DLD1 (cell line): ENCODE measurements around the gene CEBPE.

ENCODE experiments used
- in situ Hi-C: cut with HindIII; loops from 2 replicates; pipeline ENCODE4 v1.10.0; 2017; ENCODE audit warnings: low sequenced_read_pairs

Gene CEBPE

DNA sequence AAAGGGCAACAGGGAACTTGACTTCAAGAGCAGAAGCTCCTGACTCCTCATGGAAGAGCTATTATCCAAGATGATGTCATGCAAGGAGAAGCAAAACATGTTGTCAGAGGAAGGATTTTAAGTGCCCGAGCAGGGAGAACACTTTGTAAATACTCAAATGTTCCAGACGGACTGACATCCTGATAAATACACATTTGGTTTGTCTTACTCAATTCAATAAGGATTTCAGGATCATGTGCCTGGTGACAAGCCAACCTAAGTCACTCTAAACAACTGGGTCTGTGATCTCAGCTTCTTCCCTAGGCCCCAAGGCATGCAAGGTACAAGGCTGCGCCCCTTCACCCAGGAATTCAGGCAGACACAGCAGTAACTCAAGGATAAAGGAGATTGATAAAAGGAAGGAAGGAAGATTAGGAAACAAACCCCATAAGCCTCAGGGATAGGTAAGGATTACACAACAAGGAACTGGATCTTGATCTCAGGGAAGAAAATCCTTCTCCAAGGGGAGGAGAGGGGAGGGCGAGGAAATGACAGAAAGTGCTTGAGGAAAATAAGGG, 26.8 kb upstream of the CEBPE start:
- in situ Hi-C loops = no loop called here

DNA sequence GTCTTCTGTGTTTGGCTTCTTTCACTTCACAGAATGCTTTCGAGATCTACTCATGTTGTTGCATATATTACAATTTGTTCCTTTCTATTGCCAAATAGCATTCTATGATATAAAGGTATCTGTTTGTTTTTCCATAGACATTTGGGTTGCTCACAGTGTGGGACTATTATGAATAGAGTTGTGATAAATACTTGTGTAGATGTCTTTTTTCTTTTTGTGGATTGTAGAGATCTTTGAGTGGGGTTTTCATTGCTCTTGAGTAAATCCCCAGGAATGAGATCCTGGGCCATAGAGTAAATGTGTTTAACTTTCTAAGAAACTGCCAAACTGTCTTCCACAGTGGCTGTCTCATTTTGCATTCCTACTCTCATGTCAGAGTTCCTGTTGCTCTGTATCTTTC, 24.9 kb upstream of the CEBPE start:
- in situ Hi-C loops = no loop called here

DNA sequence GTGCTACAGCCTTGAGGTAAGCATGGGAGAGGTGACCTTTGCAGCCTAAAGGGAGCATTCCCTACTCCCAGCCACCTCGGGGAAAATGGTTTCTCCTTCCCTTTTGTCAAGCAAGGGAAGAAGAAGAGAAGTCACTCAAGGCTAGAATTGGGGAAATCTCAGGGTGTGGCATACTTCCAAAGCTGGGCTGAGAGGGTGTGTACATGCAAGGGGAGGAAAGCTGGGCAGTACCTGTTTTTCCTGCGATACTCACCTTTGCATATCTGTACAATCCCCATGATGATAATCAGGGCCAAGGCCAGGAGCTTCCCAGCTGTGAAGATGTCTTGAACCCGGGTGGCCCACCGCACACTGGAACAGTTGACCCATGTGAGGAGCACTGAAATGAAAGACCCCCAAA, 23.8 kb upstream of the CEBPE start:
- in situ Hi-C loops = no loop called here

DNA sequence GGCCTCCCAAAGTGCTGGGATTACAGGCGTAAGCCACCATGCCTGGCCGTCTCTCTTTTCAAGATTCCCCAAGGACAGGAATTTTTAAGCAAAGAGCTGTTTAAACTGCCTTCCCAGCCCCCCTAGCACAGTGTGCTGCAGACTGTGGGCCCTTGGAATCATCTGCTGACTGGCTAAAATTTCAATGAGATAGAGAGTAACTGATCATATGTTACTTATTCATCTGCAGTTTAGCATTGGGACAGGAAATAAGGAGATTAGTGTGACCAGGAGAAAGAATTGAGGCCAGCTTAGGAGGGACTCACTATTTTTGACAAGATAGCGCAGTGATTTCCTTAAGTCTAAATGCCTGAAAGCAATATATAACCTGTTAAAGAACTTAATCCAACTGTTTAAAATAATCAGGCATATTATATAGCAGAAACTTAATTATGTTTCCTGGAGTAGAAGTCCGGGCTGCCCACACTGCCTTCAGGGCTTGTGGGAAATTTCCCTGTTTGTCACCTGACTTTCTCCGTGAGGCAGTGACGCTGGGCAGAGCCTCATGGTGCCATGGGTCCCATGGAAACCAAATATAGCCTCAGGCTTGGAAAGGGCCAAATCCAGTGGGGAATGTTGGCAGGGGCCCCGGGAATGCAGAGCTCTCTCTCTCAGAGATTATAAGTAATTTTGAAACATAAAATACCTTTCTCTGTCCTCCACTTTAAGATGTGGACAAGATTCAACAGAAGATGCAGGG, 22.8 kb upstream of the CEBPE start:
- in situ Hi-C loops = no loop called here

DNA sequence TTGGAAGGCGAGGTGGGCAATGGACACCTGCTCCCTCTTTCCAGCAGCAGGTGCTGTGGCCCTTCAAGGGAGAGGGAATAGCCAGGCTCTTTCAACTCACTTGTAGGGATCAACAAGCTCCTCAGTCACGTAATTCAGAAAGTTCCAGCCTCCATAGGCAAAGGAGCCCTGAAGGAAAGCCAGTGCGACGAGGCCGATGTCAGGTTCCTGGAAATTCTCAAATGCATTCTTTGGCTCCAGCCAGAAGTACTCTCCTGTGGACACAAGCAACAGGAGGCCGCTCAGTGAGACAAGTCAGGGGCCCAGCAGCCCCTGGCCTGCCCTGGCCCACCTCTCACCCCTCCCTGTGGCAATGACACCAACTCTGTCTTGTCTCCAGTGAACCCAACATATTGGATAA, 21.3 kb upstream of the CEBPE start:
- in situ Hi-C loops = no loop called here

DNA sequence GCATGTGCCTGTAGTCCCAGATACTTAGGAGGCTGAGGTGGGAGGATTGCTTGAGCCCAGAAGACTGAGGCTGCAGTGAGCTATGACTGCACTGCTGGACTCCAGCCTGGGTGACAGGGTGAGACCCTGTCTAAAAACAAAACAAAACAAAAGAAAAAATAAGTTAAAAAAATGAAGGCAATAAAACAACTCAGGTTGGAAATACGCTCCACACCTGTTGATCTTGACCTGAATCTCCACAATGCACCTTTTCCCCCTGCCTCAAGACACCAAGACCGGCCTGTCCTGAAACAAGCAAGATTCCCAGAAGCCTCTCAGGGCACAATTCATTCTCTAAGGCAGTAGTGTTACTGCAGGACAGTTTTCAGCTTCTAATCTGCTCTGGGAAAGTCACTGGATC, 20.8 kb upstream of the CEBPE start:
- in situ Hi-C loops = no loop called here

DNA sequence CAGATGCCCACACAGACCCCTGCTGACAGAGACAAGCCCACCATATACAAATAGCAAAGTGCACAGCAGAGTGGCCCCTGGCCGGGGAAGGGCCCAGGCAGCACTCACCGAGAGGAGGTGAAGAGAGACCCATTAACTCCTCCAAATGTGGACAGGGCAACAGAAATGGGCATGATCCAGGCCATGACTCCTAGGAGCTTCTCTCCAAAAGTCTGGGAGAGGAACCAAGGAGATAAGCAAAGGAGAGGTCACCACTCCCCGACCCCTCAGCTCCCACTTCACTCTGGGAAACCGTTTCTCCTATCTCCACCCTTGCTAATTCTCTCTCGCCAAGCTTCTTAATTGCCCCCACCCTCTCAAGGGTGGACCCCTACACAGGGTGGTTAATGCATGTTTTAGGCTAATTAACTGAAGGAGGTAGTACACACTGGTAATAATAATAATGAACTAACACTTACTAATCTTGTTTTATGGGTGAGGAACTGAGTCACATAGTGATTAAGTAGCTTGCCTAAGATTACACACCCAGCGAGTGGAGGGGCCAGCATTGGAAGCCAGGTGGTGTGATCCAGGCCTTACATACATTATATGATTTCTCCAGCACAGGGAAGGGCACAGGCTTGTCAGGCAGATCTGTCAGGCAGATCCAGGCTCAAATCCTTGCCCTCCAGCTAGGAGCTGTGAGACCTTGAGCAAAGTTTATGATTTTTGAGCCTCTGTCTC, 18.9 kb upstream of the CEBPE start:
- in situ Hi-C loops = no loop called here

DNA sequence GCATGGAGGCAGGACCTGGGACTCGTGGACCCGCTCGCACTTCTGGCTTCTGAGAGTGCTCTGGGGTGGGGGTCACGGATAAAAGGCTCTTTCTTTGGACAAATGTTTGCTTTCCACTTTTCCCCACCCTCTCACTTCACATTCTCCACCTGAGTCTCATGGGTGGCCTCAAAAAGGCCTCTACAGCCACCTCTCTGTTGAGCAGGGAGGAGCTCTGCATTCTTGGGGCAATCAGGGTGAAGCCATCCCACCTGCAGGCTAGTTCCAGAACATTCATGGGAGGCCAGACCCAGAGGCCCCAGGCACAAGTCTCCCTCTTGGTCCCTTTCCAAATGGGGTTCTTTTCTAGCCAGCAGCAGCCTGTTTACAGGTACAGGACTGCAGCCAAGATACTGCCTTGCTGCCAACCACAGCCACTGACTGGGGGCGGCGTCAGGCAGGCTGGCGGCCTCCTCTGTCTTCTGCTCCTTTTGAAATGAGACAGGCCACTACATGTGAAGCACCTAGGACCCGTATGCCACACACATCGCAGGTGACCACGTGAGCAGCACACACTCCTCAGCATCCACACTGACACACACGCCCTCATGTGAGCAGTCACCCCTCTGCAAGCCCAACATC, 18.2 kb upstream of the CEBPE start:
- in situ Hi-C loops = no loop called here

DNA sequence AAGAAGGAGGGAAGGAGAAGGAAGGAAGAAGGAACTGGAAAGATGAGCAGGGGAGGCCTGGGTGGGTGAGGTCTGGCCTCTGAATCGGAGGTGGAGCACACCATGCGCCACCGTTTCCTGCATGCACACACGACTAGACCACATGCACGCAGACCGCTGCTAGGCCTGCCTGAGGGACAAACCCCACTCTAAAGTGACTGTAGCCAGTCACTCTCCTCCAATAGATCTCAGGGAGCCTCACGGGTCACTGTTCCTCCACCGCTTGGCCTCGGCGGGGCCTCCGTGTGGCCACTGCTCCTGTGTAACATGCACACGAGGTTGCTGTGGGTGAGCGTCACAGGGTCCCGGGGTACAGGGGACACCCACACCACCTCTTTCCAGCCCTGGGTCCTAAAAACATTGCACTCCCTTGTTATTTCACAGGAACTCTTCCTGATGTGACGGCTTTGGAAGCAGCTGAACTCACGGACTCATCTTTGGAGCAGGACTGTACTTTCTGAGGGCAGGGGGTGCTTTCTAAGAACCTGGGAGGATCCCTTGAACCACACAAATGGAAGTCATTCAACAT, 17.6 kb upstream of the CEBPE start:
- in situ Hi-C loops = no loop called here

DNA sequence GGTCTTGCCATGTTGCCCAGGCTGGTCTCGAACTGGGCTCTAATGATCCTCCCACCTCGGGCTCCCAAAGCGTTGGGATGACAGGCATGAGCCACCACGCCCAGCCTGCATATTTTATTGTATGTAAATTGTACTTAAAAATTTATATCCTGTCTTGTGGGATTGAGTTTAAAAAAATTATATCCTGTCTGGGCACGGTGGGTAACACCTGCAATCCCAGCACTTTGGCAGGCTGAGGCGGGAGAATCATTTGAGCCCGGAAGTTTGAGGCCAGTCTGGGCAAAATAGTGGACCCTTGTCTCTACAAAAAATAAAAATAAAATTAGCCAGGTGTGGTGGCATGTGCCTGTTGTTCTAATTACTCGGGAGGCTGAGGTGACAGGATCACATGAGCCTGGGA, 13.9 kb upstream of the CEBPE start:
- in situ Hi-C loops = no loop called here

DNA sequence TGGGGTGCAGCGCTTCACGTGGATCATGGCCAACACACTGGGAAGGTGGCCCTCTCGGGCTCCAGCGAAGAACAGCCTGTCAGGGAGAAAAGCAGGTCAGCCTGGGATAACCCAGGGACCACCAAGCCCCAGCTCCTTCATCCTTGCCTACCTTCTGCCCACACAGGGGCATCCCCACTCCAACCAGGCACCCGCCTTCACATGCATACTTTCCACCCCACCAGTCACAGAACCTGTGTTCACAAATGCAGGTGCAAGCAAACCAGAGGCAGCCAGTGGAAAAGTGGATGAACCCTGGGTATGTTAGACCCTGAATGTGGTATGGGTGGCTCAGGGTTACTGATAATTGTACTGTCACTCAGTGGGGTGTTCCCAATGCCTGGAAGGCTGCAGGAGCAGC, 12.4 kb upstream of the CEBPE start:
- in situ Hi-C loops = no loop called here

DNA sequence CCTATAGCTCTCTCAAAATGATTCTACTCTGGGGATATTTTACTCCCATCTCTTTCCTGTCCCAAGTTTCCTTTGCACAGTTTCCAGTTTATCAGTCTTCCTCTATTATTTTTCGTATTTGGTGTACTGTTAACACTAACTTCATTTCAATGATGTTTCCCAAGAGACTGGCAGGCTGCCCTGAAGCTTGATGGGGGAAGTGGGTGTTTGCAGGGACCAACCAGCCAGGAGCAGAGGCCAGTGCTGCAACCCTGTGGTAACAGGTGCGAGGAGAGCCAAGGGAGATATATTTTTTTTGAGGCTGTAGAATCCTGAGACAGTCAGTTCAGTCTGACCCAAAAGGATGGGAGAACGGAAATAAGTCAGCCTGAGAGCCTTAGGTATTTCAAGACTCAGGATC, 11.8 kb upstream of the CEBPE start:
- in situ Hi-C loops = no loop called here

DNA sequence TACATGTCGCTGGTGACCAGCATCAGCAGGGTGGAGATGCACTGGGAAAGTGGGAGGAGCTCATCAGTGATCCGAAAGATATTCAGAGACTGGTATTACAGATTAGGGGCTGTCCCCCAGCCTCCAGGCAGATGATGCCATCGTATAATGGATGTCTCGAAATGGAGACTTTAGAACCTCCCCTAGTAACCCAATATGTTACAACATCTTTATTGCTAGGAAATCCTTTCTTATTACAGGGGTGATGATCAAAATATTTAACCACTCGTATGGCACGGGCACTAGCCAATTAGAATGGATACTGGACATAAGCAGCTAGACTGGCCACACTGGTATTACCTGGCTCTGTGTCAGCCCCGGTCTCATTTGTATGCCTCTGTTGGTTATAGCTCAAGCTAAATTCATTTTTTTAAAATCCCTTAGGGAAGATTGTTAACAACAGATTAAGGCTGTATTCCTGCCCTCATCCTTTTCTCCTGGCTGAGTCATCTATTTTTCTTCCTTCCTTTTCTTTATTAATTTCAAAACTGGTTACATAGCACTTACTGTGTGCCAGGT, 10.8 kb upstream of the CEBPE start:
- in situ Hi-C loops = no loop called here

DNA sequence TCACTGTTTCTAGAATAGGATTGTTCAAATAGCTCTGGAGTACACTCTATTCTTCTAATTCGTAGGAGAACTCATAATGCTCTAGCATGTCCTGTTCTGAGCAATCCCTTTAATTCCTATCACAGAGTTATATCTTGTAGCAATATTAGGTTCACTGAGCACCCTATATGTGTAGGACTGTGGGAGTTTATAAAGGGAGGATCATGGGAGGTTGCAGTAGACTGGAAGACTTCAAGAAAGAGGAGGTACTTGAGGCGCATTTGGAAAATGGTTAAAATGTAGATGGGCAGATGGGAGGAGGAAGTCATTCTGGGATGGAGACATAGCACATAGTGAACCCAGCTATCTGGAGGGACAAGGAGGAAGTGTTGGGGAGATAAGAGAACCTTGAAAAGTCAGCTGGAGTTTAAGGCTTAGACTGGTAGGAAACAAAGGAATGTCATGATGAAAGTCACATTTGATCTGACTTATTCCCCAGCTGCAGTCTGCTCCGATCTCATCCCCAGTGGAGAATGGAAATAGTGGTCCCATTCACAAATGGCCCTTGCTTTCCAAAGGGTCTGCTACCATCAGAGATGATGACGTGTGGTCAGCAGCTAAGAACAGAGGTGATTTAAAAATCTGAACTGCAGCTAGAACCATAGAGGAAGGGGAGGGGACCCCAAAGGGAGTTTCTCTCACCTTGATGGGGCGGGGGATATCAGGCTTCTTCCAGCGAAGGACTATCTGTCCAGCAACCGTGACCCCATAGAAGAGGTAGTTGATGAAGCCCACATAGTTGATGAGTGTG, 10.1 kb upstream of the CEBPE start:
- in situ Hi-C loops = no loop called here

DNA sequence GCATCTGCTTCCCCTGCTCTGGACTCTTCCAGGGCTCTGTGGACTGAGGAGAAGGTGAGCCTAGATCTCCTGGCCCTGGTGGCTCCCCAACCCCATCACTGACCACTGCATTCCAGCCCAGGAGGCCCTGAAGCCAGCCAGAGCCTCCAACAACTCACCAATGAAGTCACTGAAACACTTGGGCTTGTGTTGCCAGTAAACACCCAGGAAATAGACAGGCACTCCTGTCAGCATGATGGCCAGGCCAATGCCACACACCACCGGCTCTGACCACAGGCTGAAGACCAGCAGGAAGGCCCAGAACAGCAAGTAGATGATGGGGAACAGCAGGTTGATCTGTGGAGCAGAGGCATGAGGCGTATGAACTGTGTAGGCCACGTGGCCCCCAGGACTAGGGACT, 8.8 kb upstream of the CEBPE start:
- in situ Hi-C loops = no loop called here

DNA sequence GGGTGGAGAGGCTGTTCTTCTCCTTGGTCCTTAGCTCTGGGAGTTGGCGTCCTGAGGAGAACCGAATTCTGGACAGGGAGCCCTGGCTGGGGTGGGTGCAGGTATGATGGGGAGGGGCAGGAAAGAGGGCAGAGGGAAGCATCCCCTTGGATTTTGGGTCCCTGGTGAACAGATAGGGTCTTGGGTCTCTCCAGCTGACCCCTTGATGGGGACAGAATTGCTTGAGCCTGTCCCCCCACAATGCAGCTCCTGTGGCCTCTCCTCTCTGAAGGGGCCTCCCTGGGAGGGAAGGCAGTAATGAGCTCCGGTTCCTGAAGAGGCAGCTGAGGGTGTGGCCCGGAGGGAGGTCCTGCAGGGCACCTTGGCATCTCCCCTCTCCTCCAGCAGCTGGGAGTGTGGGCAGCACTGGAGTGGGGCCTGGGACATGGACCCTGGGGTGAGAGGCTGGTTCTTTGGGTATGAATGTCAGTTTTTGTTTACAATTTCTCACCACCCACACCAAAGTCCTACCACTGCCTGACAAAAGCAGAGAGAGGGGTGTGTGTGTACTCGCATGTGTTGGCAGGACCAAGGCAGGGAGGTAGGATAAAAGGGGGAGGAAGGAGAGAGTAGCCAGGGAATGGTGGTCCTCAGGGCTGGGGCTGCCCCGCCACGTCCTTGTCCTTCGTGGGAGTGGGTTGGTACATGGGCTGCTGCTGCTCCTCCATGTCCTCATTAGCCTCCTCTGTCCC, 7.7 kb upstream of the CEBPE start:
- in situ Hi-C loops = no loop called here

DNA sequence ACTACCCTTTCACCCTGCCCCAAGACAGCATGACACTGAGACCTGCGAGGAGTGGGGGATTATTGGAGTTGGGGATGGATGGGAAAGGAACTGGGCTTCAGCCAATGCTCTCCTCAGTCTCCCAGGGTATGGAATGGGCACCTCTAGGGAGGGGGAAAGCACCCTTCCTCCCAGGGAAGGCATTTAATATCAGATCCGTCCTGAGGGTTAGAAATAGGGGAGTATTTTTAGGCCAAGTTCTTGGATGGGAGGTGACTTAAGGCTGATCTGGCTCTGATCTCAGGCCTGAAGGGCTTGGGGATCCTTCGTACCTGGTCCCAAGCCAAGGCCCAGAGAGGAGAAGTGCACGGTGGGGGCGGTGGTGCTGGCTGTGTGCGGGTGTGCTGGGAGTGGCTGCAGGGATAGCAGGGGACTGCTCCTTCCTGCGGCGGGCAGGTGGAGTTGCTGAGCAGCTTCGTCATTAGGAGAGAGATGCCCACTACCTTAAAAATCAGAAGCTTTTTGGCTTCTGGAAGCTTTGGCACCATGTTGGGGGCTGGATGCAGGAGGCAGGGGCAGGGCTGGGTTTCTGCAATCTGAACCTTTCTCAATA, 7.0 kb upstream of the CEBPE start:
- in situ Hi-C loops = no loop called here

DNA sequence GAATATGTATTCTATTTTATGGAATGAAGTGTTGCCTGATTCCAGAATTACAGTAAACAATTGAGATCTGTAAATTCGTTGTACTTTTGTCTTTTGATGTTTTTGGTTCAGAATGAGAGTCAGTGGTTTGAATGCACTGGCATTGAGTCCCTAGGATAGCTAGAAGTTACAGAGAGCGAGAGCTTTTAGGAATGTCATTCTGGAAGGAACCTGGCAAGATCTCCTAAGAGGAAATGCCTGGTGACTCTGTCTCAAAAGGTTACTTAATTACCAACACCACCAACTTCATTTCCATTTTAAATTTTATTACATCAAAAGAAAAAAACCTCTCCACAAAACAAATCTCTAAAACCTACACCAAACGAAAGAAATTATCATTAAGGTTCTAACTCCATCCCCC, 6.0 kb upstream of the CEBPE start:
- in situ Hi-C loops = no loop called here

DNA sequence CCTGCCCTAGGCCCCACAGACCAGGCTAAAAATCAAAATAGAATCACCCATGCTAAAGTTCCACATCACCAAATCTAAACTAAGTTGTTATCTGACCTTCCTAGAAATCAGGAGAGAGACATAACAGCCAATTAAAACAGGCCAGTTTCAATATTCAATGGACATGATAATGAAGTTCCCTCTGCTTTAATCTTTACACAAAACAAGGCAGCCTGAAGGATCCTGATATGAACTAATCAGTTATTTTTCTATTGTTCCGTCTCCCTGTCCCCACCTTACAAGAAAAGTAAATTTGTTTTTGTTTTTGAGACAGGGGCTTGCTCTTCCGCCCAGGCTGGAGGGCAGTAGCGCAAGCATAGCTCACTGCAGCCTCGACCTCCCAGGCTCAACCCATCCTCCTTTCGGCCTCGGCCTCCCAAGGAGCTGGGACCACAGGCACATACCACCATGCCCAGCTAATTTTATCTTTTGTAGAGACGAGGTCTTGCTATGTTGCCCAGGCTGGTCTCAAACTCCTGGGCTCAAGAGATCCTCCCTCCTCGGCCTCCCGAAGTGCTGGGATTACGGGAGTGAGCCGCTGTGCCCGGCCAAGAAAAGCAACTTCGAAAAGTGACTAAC, 5.4 kb upstream of the CEBPE start:
- in situ Hi-C loops = no loop called here
